Stimulated activated CD4-positive, alpha-beta T cell treated with anti-CD3 and anti-CD28 coated beads, Interleukin-12 subunit alpha, Interleukin-12 subunit beta, amount 100 ng/mL, for 48 hours (primary cell): Measurements from ENCODE around the gene GCH1.

Experiments
- DNase-seq, 3 donors: peaks; one replicate each; pipeline ENCODE4 v3.0.0-alpha.2; 2020; ENCODE audit warnings: low read depth in 2 of 3, low spot score in 1 of 3

Gene GCH1

GRCh38 chr14:54829486-54830224 is 73.0 kb downstream of the GCH1 start:
- DNase-seq = no peak

- DNase-seq = no peak
These were observed 74.6 kb downstream of the GCH1 start for GRCh38 chr14:54828037-54828436.

DNA sequence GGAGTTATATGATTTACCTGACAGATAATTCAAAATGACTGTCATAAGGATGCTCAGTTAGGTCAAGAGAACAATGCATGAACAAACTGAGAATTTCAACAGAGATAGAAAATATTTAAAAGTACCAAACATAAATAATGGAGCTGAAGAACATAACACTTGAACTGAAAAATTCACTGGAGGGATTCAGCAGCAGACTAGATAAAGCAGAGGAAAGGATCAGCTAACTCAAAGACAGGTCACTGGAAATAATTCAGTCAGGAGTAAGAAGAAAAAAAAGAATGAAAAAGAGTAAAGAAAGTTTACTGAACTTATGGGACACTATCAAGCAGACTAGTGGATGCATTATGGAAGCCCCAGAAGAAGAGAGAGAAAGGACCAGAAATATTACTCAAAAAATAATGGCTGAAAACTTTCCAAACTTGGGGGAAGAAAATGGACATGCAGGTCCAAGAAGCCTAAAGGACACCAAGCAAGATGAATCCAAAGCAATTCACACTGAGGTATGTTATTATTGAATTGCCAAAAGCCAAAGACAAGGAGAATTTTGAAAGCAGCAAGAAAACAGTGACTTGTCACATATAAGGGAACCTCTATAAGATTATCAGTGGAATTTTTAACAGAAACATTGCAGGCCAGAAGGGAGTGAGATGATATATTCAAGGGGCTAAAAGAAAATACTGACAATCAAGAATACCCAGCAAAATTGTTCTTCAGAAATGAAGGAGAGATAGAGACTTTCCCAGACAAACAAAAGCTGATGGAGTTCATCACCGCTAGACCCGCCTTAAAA is 78.7 kb downstream of the GCH1 start:
- DNase-seq = no peak

- DNase-seq = no peak
These were observed 79.9 kb downstream of the GCH1 start for GRCh38 chr14:54822685-54823084.

DNA sequence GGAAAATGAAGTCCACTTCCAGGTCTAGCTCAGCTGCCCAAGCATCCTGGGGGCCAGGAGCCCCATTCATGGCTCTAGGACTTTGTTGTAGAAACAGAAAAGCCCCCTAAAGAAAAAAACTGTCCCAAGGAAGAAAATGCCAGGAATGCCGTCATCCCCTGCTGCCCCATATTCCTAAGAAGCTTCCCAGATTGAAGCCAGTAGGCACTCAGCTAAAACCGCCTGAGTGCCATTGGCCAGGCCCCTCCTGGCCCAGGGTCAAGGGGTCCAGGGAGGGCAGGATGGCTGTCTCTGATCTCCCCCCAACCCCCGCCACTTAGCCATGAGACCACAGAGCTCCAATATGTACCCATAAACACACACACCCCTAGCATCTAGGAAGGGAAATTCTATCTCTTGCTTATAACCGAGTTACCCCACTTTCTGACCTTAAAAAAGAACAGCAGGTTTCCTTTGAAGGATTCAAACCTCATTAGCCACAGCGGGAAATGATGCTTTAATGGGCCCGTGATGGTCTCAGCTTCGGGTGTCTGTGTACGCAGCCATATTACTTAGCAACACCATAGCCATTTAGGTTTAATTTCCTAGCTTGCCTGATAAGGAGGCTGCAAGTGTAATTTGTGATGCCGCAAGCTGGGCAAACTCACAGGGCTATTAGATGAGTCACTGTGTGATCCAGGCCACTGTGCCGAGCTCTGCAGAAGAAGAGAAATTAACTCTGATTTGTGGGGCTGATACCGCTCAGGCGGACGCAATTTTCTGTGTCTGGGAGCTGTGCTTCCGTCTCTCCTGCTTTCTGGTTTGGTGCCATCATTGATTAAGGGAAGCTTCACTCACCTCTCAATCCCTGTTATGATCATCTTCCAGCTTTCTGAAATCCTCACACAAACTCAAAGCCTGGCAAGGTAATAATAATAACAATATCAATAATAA is 84.2 kb downstream of the GCH1 start:
- no peak for DNase-seq

DNA sequence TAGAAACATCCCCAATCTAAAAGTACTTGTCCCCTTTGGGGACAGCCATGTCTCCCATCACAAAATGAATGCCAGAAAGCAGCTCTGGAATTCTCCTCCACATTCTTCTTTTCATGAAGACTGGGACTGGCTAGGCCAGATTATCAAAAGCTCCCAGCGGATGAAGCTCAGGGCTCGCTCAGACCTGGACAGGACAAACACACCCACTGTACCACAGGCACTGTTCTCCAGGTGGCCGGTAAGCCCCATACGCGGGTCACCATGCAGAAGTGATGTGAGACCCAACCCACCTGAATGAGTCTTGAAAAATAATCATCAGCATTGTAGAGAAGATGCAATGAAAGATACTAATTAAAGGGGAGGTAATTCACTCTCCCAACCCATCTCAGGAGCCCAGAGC is 85.1 kb downstream of the GCH1 start:
- no peak for DNase-seq

GRCh38 chr14:54816450-54816849 is 86.2 kb downstream of the GCH1 start:
- DNase-seq = no peak

GRCh38 chr14:54815515-54815914 is 87.1 kb downstream of the GCH1 start:
- no peak for DNase-seq

DNA sequence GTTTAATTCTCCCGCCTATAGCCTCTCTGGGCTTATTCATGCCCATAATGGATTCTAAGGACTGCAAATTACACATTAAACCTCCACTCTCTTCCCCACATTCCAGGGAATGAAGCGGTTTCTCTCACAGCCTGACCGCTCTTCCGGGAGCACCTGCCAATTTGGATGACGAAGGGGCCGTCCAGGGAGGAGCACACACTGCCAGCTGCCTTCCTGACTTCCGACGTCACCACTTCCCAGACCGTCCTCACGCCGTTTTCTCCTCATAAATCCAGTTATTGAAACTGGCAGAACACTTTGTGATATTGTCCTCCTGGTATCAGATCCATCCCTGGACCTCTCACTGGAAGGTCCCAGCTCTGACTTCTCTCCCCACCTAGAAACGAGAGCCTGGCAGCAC is 87.6 kb downstream of the GCH1 start:
- no peak for DNase-seq

GRCh38 chr14:54814076-54814475 is 88.5 kb downstream of the GCH1 start:
- peak; percentile 25 to 46 (median 38) for DNase-seq

- DNase-seq = no peak
These were observed 89.5 kb downstream of the GCH1 start for GRCh38 chr14:54813081-54813480.

- DNase-seq = no peak
These were observed 90.0 kb downstream of the GCH1 start for GRCh38 chr14:54812617-54813016.

DNA sequence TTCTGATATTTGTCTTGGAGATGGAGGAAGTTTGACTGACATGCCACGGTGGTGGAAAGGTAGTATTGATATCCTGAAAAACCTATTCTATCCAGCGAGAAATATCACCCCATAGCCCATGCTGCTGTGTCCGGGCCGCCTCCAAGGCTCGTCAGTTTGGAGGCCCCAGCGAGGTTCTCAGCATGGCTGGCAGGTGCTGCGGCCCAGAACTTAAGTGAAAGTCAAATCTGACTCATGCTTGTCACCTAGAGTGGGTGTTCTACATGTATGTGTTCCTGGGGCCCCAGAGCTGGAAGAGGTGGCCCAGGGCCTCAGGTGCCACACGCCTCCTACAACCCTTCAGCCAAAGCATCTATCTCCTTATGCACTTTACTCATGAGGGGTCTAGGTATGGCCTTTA is 92.9 kb downstream of the GCH1 start:
- DNase-seq = peak in 1 of 3 donors; percentile 3

DNA sequence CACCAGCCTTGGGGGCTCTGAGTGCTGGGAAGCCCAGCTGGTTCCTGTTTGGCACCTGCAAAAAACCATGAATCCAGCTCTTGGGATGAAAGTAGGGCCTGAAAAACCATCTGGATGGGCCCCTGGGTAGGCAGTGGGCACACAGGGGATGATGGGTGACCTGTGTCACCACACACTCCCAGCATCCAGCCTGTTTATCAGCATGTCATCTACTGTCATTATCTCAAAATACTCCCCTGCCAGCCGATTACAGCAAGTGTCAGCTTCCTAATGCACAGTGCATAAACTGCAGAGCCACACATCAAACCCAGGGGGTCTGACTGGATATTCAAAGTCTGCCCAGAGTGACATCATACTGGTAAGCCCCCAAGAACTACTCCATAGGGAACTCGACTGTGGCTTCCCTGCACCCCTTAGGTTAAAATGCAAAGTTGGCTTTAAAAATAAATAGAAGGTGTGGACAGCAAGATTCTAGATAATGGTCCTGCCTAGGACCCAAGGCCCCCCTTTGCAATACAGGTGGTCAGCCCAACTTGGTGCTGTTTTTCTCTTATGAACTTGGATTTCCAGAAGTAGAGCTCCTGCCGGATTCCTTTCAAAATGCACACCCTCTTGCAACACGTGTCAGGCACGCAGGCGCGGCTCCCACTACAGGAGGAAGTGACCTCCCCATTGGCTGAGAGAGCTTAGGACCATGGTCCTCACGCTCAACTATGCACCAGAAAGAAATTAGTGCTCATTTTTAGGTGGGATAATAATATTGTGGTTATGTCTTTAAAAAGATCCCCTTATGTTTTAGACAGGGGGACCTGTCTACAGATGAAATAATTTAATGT is 94.1 kb downstream of the GCH1 start:
- no peak for DNase-seq

GRCh38 chr14:54807881-54808280 is 94.7 kb downstream of the GCH1 start:
- no peak for DNase-seq

GRCh38 chr14:54807428-54807827 is 95.2 kb downstream of the GCH1 start:
- DNase-seq = no peak

DNA sequence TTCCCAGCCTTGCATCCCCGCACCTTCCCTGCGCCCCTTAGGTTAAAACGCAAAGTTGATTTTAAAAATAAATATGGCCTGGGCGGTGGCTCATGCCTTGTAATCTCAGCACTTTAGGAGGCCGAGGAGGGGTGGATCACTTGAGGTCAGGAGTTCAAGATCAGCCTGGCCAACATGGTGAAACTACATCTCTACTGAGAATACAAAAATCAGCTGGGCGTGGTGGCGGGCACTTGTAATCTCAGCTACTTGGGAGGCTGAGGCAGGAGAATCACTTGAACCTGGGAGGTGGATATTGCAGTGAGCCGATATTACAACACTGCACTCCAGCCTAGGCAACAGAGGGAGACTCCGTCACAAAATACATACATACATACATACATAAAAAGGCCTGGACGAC is 96.0 kb downstream of the GCH1 start:
- no peak for DNase-seq

DNA sequence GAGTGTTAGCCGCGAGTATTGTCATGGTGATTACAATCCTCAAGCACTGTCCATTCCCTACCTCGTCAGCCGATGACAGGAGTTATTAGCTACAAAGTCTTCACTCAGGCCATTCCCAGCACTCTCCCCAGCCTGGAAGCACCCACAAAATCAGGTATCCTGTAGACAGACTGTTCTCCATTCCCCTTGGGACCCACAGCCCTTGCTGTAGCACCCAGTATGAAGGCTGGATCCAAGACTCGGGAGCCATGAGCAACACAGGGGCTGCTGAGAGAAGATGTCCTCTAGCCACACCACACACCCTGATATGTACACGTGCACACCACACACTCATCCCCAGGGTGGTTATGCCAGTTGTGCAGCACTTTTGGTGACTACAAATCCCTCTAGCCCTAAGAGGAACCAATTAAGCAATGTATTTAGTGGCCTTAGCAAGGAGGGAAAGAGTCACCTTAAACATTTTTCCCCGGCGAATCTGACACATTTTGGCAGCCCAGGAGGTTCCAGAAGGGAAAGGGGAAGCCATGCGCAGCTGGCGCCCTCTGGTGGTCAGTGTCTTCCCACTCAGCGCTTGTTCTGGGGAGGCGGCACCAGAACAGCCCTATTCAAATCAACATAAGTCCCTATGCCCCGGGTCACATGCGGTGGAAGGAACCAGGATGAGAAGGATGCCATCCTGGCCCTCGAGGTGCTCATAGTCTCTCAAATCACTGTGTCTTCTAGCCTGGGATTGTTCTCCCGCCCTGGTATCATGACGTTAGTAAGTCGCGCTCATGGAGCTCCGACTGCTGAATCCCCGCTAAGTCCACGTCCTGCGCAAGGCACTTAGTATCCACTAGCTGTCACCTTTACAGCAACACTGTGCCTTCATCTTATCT is 96.9 kb downstream of the GCH1 start:
- DNase-seq = peak; percentile 62 to 79 (median 68)

DNA sequence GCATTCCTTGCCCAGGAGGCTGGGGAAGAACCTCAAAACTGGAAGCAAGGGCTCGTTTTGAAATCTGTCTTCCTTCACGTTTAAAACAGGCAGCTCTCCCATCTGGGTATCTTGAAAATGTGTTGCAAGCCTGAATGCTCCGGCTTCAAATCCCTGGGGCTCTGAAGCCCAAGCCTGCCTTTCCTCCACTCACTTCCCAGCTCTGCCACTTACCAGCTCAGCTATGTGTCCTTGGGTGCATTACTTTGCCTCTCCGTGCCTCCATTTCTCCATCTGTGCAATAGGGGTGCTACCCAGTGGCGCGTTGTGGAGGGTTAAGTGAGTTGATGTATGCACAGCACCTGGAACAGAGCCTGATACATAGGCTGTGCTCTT is 97.6 kb downstream of the GCH1 start:
- no peak for DNase-seq
